ENCODE data around the gene NBPF8.
"Not testable (repeated sequence)": the region's sequence is repeated elsewhere in the genome, so short reads cannot be mapped to it uniquely, and the experiment has no call there.

DNA sequence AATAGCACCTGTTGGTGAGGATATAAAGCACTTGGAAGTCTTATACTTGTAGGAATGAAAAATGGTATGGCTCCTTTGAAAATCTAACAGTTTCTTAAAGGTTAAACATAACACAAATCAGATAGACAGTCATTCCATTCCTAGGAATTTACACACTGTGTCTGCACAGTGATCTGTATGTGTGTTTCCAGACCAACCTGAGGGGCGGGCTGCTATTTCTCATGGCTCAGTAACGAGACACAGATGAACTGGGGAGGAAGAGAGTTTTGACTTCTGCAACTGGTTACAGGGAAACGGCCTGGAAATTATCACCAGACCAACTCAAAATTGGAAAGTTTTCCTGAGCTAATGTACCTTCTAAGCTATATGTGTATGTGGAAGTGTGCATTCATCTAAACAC, 16.8 kb downstream of the NBPF8 start:
- not testable (repeated sequence) for TF ChIP-seq RARB (CRISPR knock-in tag; IDR thresholded peaks at IDR 0.05); CTCF (IDR thresholded peaks at IDR 0.05); MAZ (IDR thresholded peaks at IDR 0.05; ENCODE audit: borderline replicate concordance, low read depth, low read length); NFE2L2 (conservative IDR thresholded peaks at IDR 0.05; ENCODE audit: low read length); POLR2A (IDR thresholded peaks at IDR 0.05; ENCODE audit: low read length)
- TF ChIP-seq, protein P1, sequence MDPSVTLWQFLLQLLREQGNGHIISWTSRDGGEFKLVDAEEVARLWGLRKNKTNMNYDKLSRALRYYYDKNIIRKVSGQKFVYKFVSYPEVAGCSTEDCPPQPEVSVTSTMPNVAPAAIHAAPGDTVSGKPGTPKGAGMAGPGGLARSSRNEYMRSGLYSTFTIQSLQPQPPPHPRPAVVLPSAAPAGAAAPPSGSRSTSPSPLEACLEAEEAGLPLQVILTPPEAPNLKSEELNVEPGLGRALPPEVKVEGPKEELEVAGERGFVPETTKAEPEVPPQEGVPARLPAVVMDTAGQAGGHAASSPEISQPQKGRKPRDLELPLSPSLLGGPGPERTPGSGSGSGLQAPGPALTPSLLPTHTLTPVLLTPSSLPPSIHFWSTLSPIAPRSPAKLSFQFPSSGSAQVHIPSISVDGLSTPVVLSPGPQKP (IDR thresholded peaks at IDR 0.05; ENCODE audit: low read depth, low read length): not testable (repeated sequence)
- TF ChIP-seq, protein P2, sequence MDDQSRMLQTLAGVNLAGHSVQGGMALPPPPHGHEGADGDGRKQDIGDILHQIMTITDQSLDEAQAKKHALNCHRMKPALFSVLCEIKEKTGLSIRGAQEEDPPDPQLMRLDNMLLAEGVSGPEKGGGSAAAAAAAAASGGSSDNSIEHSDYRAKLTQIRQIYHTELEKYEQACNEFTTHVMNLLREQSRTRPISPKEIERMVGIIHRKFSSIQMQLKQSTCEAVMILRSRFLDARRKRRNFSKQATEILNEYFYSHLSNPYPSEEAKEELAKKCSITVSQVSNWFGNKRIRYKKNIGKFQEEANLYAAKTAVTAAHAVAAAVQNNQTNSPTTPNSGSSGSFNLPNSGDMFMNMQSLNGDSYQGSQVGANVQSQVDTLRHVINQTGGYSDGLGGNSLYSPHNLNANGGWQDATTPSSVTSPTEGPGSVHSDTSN (IDR thresholded peaks at IDR 0.05): not testable (repeated sequence)
- TF ChIP-seq, protein P3, sequence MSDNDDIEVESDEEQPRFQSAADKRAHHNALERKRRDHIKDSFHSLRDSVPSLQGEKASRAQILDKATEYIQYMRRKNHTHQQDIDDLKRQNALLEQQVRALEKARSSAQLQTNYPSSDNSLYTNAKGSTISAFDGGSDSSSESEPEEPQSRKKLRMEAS (IDR thresholded peaks at IDR 0.05): not testable (repeated sequence)

Measured in A549 (cell line).